ENCODE results near the gene ATP11B. TPM values are rescaled to one million over a fixed set of nuclear protein-coding genes. Genes with fewer than 3 reads are reported as not detected.

The ATP11B gene
- total RNA-seq, 2 experiments from 2014 or later, result 109 to 112 TPM

GRCh38 chr3:182937293-182938051, 144.2 kb downstream of the ATP11B start:
- H3K4me1 Mint-ChIP-seq, result peaks cover 23% of the 10 kb centered on the region
- ATAC-seq (no peak), DNase-seq (no peak)
- peaks cover 19% of the 10 kb centered on the region for H3K36me3 Mint-ChIP-seq
- H3K9me3 Mint-ChIP-seq (ENCODE audit: low read depth), result no peaks in the 10 kb centered on the region
- H3K27me3 Mint-ChIP-seq, result no peaks in the 10 kb centered on the region
- no peak overlapping the region for H3K4me3 Mint-ChIP-seq
- CTCF ChIA-PET, result interaction anchor here (1.0 kb wide), 1 partner anchor 44 kb away, joined by 3 read pairs; no protein-coding TSS in a partner anchor
- no peak overlapping the region for H3K27ac Mint-ChIP-seq

GRCh38 chr3:182940266-182940808, 147.0 kb downstream of the ATP11B start:
- Mint-ChIP-seq H3K4me3 (no peak overlapping the region), H3K27ac (peak overlapping the region; percentile 24), H3K27me3 (no peaks in the 10 kb centered on the region), H3K4me1 (peaks cover 23% of the 10 kb centered on the region), H3K9me3 (ENCODE audit: low read depth) (no peaks in the 10 kb centered on the region), H3K36me3 (peaks cover 21% of the 10 kb centered on the region)
- DNase-seq, result no peak
- no peak for ATAC-seq
- CTCF ChIA-PET, result no interaction called here

- no peaks in the 10 kb centered on the region for H3K9me3 Mint-ChIP-seq (ENCODE audit: low read depth)
- CTCF ChIA-PET, result no interaction called here
- H3K4me1 Mint-ChIP-seq, result peaks cover 18% of the 10 kb centered on the region
- H3K4me3 Mint-ChIP-seq, result no peak overlapping the region
- no peak for ATAC-seq
- H3K36me3 Mint-ChIP-seq, result peaks cover 30% of the 10 kb centered on the region
- no peaks in the 10 kb centered on the region for H3K27me3 Mint-ChIP-seq
- DNase-seq, result no peak
- H3K27ac Mint-ChIP-seq, result no peak overlapping the region
Observed at GRCh38 chr3:182941719-182942118, 148.4 kb downstream of the ATP11B start.

- peak; percentile 55 for ATAC-seq
- no peak for DNase-seq
- H3K36me3 Mint-ChIP-seq, result peaks cover 44% of the 10 kb centered on the region
- no peaks in the 10 kb centered on the region for H3K27me3 Mint-ChIP-seq
- H3K4me1 Mint-ChIP-seq, result no peaks in the 10 kb centered on the region
- no peaks in the 10 kb centered on the region for H3K9me3 Mint-ChIP-seq (ENCODE audit: low read depth)
- no peak overlapping the region for H3K4me3 Mint-ChIP-seq
- CTCF ChIA-PET, result no interaction called here
- no peak overlapping the region for H3K27ac Mint-ChIP-seq
Observed at GRCh38 chr3:182947888-182948287, 154.6 kb downstream of the ATP11B start.

GRCh38 chr3:182948305-182948704, 155.0 kb downstream of the ATP11B start:
- no peaks in the 10 kb centered on the region for H3K9me3 Mint-ChIP-seq (ENCODE audit: low read depth)
- DNase-seq (no peak), ATAC-seq (no peak)
- H3K4me3 Mint-ChIP-seq, result no peak overlapping the region
- H3K27me3 Mint-ChIP-seq, result no peaks in the 10 kb centered on the region
- H3K36me3 Mint-ChIP-seq, result peaks cover 46% of the 10 kb centered on the region
- no peaks in the 10 kb centered on the region for H3K4me1 Mint-ChIP-seq
- CTCF ChIA-PET, result no interaction called here
- H3K27ac Mint-ChIP-seq, result peak overlapping the region; percentile 7

- DNase-seq (no peak), ATAC-seq (no peak)
- H3K4me3 Mint-ChIP-seq, result no peak overlapping the region
- no peaks in the 10 kb centered on the region for H3K9me3 Mint-ChIP-seq (ENCODE audit: low read depth)
- no peak overlapping the region for H3K27ac Mint-ChIP-seq
- H3K4me1 Mint-ChIP-seq, result no peaks in the 10 kb centered on the region
- no peaks in the 10 kb centered on the region for H3K27me3 Mint-ChIP-seq
- peaks cover 41% of the 10 kb centered on the region for H3K36me3 Mint-ChIP-seq
- CTCF ChIA-PET, result interaction anchor here (1.8 kb wide), 1 partner anchor 39 kb away, joined by 4 read pairs; no protein-coding TSS in a partner anchor
Observed at GRCh38 chr3:182949688-182950087, 156.4 kb downstream of the ATP11B start.

GRCh38 chr3:182954553-182955235, 161.4 kb downstream of the ATP11B start:
- Mint-ChIP-seq H3K4me1 (peaks cover 6% of the 10 kb centered on the region), H3K36me3 (peaks cover 39% of the 10 kb centered on the region), H3K27ac (no peak overlapping the region), H3K4me3 (no peak overlapping the region), H3K27me3 (no peaks in the 10 kb centered on the region), H3K9me3 (ENCODE audit: low read depth) (no peaks in the 10 kb centered on the region)
- CTCF ChIA-PET, result no interaction called here
- ATAC-seq (no peak), DNase-seq (no peak)

- H3K27me3 Mint-ChIP-seq, result no peaks in the 10 kb centered on the region
- H3K4me3 Mint-ChIP-seq, result no peak overlapping the region
- H3K27ac Mint-ChIP-seq, result no peak overlapping the region
- H3K9me3 Mint-ChIP-seq (ENCODE audit: low read depth), result no peaks in the 10 kb centered on the region
- ATAC-seq (no peak), DNase-seq (no peak)
- H3K4me1 Mint-ChIP-seq, result peaks cover 12% of the 10 kb centered on the region
- peaks cover 32% of the 10 kb centered on the region for H3K36me3 Mint-ChIP-seq
- CTCF ChIA-PET, result no interaction called here
Observed at GRCh38 chr3:182957226-182957625, 163.9 kb downstream of the ATP11B start.

GRCh38 chr3:182957676-182958266, 164.5 kb downstream of the ATP11B start:
- Mint-ChIP-seq H3K4me3 (no peak overlapping the region), H3K4me1 (peaks cover 16% of the 10 kb centered on the region), H3K27ac (no peak overlapping the region), H3K9me3 (ENCODE audit: low read depth) (no peaks in the 10 kb centered on the region), H3K27me3 (no peaks in the 10 kb centered on the region), H3K36me3 (peaks cover 31% of the 10 kb centered on the region)
- ATAC-seq, result no peak
- CTCF ChIA-PET, result no interaction called here
- no peak for DNase-seq

- Mint-ChIP-seq H3K27ac (no peak overlapping the region), H3K4me1 (peaks cover 19% of the 10 kb centered on the region), H3K9me3 (ENCODE audit: low read depth) (no peaks in the 10 kb centered on the region), H3K4me3 (no peak overlapping the region), H3K36me3 (peaks cover 29% of the 10 kb centered on the region), H3K27me3 (no peaks in the 10 kb centered on the region)
- no peak for DNase-seq
- CTCF ChIA-PET, result interaction anchor here (1.6 kb wide), 1 partner anchor 50 kb away, joined by 5 read pairs; no protein-coding TSS in a partner anchor
- no peak for ATAC-seq
Observed at GRCh38 chr3:182959474-182960350, 166.4 kb downstream of the ATP11B start.

- peaks cover 32% of the 10 kb centered on the region for H3K4me1 Mint-ChIP-seq
- ATAC-seq, result no peak
- no peak overlapping the region for H3K27ac Mint-ChIP-seq
- H3K4me3 Mint-ChIP-seq, result no peak overlapping the region
- CTCF ChIA-PET, result interaction anchor here (0.9 to 1.3 kb wide), 2 partner anchors 52 to 54 kb away, joined by 3 to 4 read pairs; no protein-coding TSS in a partner anchor
- H3K9me3 Mint-ChIP-seq (ENCODE audit: low read depth), result no peaks in the 10 kb centered on the region
- no peaks in the 10 kb centered on the region for H3K27me3 Mint-ChIP-seq
- H3K36me3 Mint-ChIP-seq, result peaks cover 30% of the 10 kb centered on the region
- DNase-seq, result no peak
Observed at GRCh38 chr3:182962166-182962565, 168.9 kb downstream of the ATP11B start.

- Mint-ChIP-seq H3K4me3 (no peak overlapping the region), H3K9me3 (ENCODE audit: low read depth) (no peaks in the 10 kb centered on the region), H3K27ac (no peak overlapping the region), H3K4me1 (peaks cover 49% of the 10 kb centered on the region), H3K27me3 (no peaks in the 10 kb centered on the region), H3K36me3 (peaks cover 36% of the 10 kb centered on the region)
- CTCF ChIA-PET, result interaction anchor here (0.7 kb wide), 1 partner anchor 1973 kb away, joined by 3 read pairs; no protein-coding TSS in a partner anchor
- DNase-seq, result no peak
- no peak for ATAC-seq
Observed at GRCh38 chr3:182964179-182964578, 170.9 kb downstream of the ATP11B start.
